Gastroesophageal sphincter (tissue), 4 donors: ENCODE measurements around the gene GANAB. TPM values are rescaled to one million over a fixed set of nuclear protein-coding genes. Genes with fewer than 3 reads are reported as not detected.

ENCODE experiments used
- ATAC-seq: fragments of 150-250 bp; one replicate; pipeline ENCODE4 v1.9.1; 2016; ENCODE audit warnings: mild to moderate bottlenecking, moderate library complexity
- H3K27ac ChIP-seq, 4 donors: fragments of 200-600 bp; sonication (generic) in 3 of 4; 1 replicate in 3 of 4; 2 replicates in 1 of 4; pipeline ENCODE4 v1.5.1; 2016 to 2019
- H3K27me3 ChIP-seq: fragments of 200-600 bp; sonication (generic); one replicate; pipeline ENCODE4 v1.5.1; 2019
- H3K36me3 ChIP-seq, 2 donors: fragments of 200-600 bp; sonication (generic); one replicate each; pipeline ENCODE4 v1.5.1; 2019; ENCODE audit warnings: control low read depth in 1 of 2
- H3K4me1 ChIP-seq, 3 donors: fragments of 200-600 bp; sonication (generic); 1 replicate in 2 of 3; 2 replicates in 1 of 3; pipeline ENCODE4 v1.5.1; 2016 to 2019; ENCODE audit warnings: control low read depth in 2 of 3
- H3K4me3 ChIP-seq, 2 donors: fragments of 200-600 bp; sonication (generic); one replicate each; pipeline ENCODE4 v1.5.1; 2019; ENCODE audit warnings: mild to moderate bottlenecking in 1 of 2, moderate library complexity in 1 of 2
- H3K9me3 ChIP-seq, 3 donors: fragments of 200-600 bp; sonication (generic); one replicate each; pipeline ENCODE4 v1.5.1; 2017 to 2019; ENCODE audit warnings: control low read depth in 2 of 3
- CTCF ChIP-seq, 4 experiments: fragments of 200-600 bp in 2 of 4; fragments of 450-650 bp in 2 of 4; sonication (generic) in 1 of 4; IDR thresholded peaks; one replicate each; pipeline ENCODE4 v1.5.1; 2017 to 2019; ENCODE audit warnings: antibody characterized with exemption in 4 of 4, mild to moderate bottlenecking in 2 of 4, moderate library complexity in 2 of 4
- EP300 ChIP-seq: sonication (generic); formaldehyde crosslinking; IDR thresholded peaks from one replicate; pipeline ENCODE4 v1.6.1; 2017; ENCODE audit warnings: antibody characterized with exemption, mild to moderate bottlenecking
- POLR2A ChIP-seq, 2 donors: fragments of 450-650 bp; IDR thresholded peaks; one replicate each; pipeline ENCODE4 v1.6.1; 2017; ENCODE audit warnings: antibody characterized with exemption in 2 of 2, mild to moderate bottlenecking in 2 of 2, moderate library complexity in 1 of 2
- POLR2AphosphoS5 ChIP-seq: sonication (generic); formaldehyde crosslinking; IDR thresholded peaks from one replicate; pipeline ENCODE4 v1.6.1; 2017; ENCODE audit warnings: antibody characterized with exemption
- WGBS, 2 donors: methylation state at CpG; one replicate each; pipeline ENCODE4 v1.1.5; 2018; ENCODE audit warnings: low coverage in 1 of 2; 5-methylcytosine and 5-hydroxymethylcytosine counted together
- total RNA-seq, 4 donors: library from RNA; depleted of rRNA; stranded (reverse); fragments of >200 nt; gene quantifications; one replicate each; pipeline ENCODE4 v1.1.0, GENCODE V29; 2016

GANAB gene
- total RNA-seq, 4 donors from 2014 or later, result 87.8 to 151 (median 134) TPM

- Histone ChIP-seq H3K27ac (no peak overlapping the region), H3K4me3 (no peak overlapping the region), H3K27me3 (no peaks in the 10 kb centered on the region), H3K9me3 (no peaks in the 10 kb centered on the region), H3K36me3 (peaks cover 0 to 68% of the 10 kb centered on the region in 2 donors), H3K4me1 (peaks cover 2 to 42% (median 21%) of the 10 kb centered on the region in 3 donors)
- WGBS, 2 donors, result 83 to 88% methylated on average over 1 to 4 of the region's 6 CpGs
- no peak for TF ChIP-seq POLR2A (IDR thresholded peaks at IDR 0.05)
- TF ChIP-seq POLR2AphosphoS5, result no peak
- TF ChIP-seq CTCF (IDR thresholded peaks at IDR 0.05), result no peak
- TF ChIP-seq EP300, result no peak
- ATAC-seq, result no peak
Observed at GRCh38 chr11:62610403-62610802, 36.0 kb downstream of the GANAB start.

GRCh38 chr11:62608776-62609175 is 37.6 kb downstream of the GANAB start:
- 93% methylated on average over 6 of the region's 12 CpGs; no CpG with 5 or more reads in 1 of the 2 donors for WGBS, 2 donors
- Histone ChIP-seq H3K9me3 (no peaks in the 10 kb centered on the region), H3K27ac (no peak overlapping the region), H3K27me3 (no peaks in the 10 kb centered on the region), H3K4me1 (peaks cover 2 to 45% (median 21%) of the 10 kb centered on the region in 3 donors), H3K36me3 (peaks cover 0 to 73% of the 10 kb centered on the region in 2 donors), H3K4me3 (no peak overlapping the region)
- no peak for TF ChIP-seq POLR2A (IDR thresholded peaks at IDR 0.05)
- ATAC-seq, result no peak

DNA sequence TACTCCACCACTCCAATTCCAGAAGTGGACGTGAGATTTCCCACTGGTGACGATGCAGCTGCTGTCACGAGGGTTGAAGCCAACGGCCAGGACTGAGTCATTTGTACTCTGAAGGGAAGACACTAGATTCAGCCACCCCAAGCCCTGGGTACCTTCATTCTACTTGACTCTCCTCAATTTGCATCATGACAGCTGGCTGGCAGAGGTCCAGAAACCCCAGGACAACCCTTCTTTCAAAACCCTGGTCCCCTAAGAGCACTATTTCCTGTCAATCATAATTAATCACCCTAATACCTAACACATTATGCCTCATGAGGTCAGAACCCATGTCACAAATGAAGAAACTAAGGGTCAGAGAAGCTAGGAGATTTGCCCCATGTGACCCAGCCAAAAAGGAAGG is 38.7 kb downstream of the GANAB start:
- no peak for TF ChIP-seq EP300
- no peak for TF ChIP-seq POLR2AphosphoS5
- no peak for TF ChIP-seq POLR2A (IDR thresholded peaks at IDR 0.05)
- no peak for TF ChIP-seq CTCF (IDR thresholded peaks at IDR 0.05)
- ATAC-seq, result no peak
- Histone ChIP-seq H3K27me3 (no peaks in the 10 kb centered on the region), H3K4me1 (peaks cover 2 to 45% (median 15%) of the 10 kb centered on the region in 3 donors), H3K4me3 (no peak overlapping the region), H3K36me3 (peaks cover 0 to 75% of the 10 kb centered on the region in 2 donors), H3K27ac (no peak overlapping the region), H3K9me3 (no peaks in the 10 kb centered on the region)
- WGBS, 2 donors, result 63% methylated on average over 3 of the region's 4 CpGs; no CpG with 5 or more reads in 1 of the 2 donors

DNA sequence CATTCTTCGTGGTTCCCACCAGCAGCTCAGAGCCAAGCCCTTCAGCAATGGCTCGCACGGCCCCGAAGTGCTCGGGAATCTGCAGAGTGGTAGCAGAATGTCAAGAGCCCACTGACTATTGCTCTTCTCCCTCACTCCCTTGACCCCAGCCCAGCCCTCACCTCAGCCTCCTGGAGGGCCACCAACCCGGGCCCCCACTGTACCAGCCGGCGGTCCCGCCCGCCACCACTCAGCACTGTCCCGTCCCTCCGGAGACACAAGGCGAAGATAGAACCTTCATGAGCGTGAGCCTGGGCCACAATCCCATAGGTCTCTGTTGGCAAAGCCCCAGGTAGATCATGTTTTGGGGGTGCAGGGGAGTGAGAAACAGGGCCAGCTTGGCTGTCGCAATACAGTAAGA is 40.5 kb downstream of the GANAB start:
- WGBS, 2 donors, result no CpG with 5 or more reads among the region's 15 CpGs
- peaks cover 0 to 38% (median 7%) of the 10 kb centered on the region in 3 donors for H3K4me1 ChIP-seq
- no peak for ATAC-seq
- no peaks in the 10 kb centered on the region for H3K27me3 ChIP-seq
- no peak overlapping the region for H3K4me3 ChIP-seq
- TF ChIP-seq CTCF (IDR thresholded peaks at IDR 0.05) (no peak), EP300 (no peak), POLR2A (IDR thresholded peaks at IDR 0.05) (no peak), POLR2AphosphoS5 (no peak)
- no peaks in the 10 kb centered on the region for H3K9me3 ChIP-seq
- peaks cover 0 to 73% of the 10 kb centered on the region in 2 donors for H3K36me3 ChIP-seq
- H3K27ac ChIP-seq, result no peak overlapping the region

DNA sequence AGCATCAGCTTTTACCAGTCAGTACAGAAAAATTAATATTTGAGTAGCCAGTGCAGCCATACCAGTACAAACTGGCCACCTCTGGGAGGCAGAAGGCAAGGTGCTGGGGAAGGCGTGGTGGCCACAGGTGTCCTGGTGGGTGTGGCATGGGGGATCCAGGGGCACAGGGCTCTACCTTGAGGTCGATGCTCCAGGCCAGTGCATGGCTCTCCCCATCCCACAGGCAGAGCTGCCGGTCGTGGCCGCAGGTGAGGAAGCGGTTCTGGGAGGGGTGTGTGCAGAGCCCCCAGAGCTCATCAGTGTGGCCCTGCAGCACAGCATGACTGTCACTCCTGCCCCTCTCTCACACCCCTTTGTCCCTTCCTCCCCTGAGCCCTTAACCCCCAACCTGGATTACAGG is 40.9 kb downstream of the GANAB start:
- Histone ChIP-seq H3K27me3 (no peaks in the 10 kb centered on the region), H3K4me1 (peaks cover 0 to 36% (median 6%) of the 10 kb centered on the region in 3 donors), H3K27ac (no peak overlapping the region), H3K4me3 (no peak overlapping the region), H3K9me3 (no peaks in the 10 kb centered on the region), H3K36me3 (peaks cover 0 to 69% of the 10 kb centered on the region in 2 donors)
- no peak for TF ChIP-seq EP300
- TF ChIP-seq POLR2A (IDR thresholded peaks at IDR 0.05), result no peak
- TF ChIP-seq POLR2AphosphoS5, result no peak
- TF ChIP-seq CTCF (IDR thresholded peaks at IDR 0.05), result no peak
- no peak for ATAC-seq
- WGBS, 2 donors, result 83 to 90% methylated on average over 2 to 6 of the region's 6 CpGs
